GM13976 (cell line): ENCODE data around the gene PTPRH.
"Not testable (repeated sequence)": the region's sequence is repeated elsewhere in the genome, so short reads cannot be mapped to it uniquely, and the experiment has no call there.

Source experiments
- DNase-seq: peaks from one replicate; pipeline ENCODE4 v3.0.0; 2012; ENCODE audit warnings: low spot score
- CTCF ChIP-seq: IDR thresholded peaks from 2 replicates; pipeline ENCODE4 v1.5.1; 2012; ENCODE audit warnings: borderline replicate concordance, mild to moderate bottlenecking; ENCODE audit not compliant: insufficient read depth; ENCODE audit errors: extremely low read depth, missing control alignments, control extremely low read depth
- in situ Hi-C: fragments of 300-500 bp; cut with MboI; formaldehyde crosslinking; loops from one replicate; pipeline ENCODE4 v1.12.0; 2022; ENCODE audit warnings: low sequenced_read_pairs, mixed read lengths, inconsistent platforms; ENCODE audit not compliant: unreplicated experiment

Gene PTPRH

GRCh38 chr19:55228403-55229031 is 19.2 kb upstream of the PTPRH start, which contains the start of gene TMEM86B:
TSS of gene TMEM86B (minus strand) at chr19:55228763. CDS start at chr19:55228741, 22 bp downstream.
- DNase-seq: no peak
- in situ Hi-C loops: no loop called here
- no peak for TF ChIP-seq CTCF

- no peak for TF ChIP-seq CTCF
- no peak for DNase-seq
- in situ Hi-C loops: no loop called here
These were observed 18.7 kb upstream of the PTPRH start for GRCh38 chr19:55228015-55228391.

DNA sequence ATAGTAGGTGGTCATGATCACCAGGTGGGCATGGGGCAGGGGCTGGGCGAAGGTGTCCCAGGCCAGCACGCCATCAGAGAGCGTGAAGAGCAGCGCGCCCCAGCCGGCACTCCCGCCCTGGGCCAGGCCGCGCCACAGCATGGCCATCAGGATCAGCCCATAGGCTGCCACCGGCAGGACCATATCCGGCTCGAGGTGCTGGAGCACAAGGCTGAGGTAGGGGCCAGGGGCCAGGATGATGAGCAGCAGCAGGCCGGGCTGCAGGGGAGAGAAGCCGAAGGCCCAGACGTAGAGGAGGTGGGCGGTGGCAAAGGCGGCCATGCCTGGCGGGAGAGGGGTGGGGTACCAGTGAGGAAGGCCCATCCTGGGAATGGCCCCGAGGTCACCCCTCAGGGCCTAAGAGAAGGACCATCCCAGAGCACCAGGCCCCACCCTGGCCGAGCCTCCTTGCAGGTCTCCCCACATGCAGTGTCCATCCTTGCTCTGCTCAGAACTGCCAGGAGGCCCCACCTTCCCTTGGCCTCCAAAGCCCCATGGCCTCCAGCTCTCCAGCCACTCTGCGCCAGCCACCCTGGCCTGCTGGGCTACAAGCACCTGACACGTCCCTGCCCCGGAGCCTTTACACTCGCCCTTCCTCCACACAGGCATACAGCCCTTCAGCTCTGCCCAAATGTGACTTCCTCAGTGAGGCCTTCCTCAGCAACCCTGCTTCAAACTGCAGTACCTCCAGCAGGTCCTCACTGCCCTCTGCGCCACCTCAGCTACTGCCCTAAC is 18.1 kb upstream of the PTPRH start:
- DNase-seq: no peak
- TF ChIP-seq CTCF: no peak
- in situ Hi-C loops: no loop called here

DNA sequence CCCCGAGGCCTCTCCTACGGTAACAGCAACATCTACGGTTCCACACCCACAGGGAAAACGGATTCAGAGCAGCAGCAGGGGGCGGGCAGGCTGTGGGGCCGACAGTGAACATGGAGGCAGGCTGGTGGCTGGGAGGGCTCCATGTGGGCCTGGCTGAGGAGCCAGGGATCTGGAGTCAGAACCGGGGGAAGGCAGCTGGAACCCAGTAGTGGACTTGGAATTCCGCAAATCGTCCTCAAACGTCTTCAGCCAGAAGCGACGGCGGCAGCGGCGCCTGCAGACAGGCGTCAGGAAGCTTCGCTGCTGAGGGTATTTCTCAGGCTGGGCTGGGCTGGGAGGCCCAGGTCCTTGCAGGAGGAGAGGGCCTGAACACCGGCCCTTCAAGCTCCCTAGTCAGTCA is 17.5 kb upstream of the PTPRH start:
- DNase-seq: no peak
- in situ Hi-C loops: no loop called here
- no peak for TF ChIP-seq CTCF

GRCh38 chr19:55226273-55226672 is 17.0 kb upstream of the PTPRH start:
- no peak for TF ChIP-seq CTCF
- DNase-seq: no peak
- in situ Hi-C loops: no loop called here

- no peak for DNase-seq
- TF ChIP-seq CTCF: no peak
- in situ Hi-C loops: no loop called here
These were observed 16.2 kb upstream of the PTPRH start for GRCh38 chr19:55225415-55225958.

DNA sequence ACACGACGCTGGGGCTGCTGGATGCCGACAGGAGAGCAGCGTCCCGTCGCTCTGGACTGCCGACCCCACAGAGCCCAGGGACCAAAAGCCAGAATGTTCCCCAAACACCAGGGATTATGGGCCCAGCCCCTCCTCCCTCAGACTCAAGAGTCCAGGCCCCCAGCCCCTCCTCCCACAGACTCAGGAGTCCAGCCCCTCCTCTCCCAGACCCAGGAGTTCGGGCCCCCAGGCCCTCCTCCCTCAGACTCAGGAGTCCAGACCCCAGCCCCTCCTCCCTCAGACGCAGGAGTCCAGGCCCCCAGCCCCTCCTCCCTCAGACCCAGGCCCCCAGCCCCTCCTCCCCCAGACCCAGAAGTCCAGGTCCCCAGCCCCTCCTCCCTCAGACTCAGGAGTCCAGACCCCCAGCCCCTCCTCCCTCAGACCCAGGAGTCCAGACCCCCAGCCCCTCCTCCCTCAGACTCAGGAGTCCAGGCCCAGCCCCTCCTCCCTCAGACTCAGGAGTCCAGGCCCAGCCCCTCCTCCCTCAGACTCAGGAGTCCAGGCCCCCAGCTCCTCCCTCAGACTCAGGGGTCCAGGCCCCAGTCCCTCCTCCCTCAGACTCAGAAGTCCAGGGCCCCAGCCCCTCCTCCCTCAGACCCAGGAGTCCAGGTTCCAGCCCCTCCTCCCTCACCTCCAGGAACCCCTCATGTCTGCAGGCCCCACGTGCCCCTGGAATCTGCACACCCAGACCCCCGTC is 15.5 kb upstream of the PTPRH start:
- in situ Hi-C loops, DNase-seq: not testable (repeated sequence)
